Measurements from ENCODE around the gene UBE4B. TPM values are rescaled to one million over a fixed set of nuclear protein-coding genes. Genes with fewer than 3 reads are reported as not detected.

UBE4B gene
- total RNA-seq, 1 donor from 2014 or later: 63.7 TPM

- Mint-ChIP-seq H3K27ac (peak overlapping the region; percentile 25), H3K4me3 (no peak overlapping the region), H3K4me1 (peaks cover 11% of the 10 kb centered on the region), H3K36me3 (peaks cover 27% of the 10 kb centered on the region), H3K9me3 (peaks cover 5% of the 10 kb centered on the region), H3K27me3 (ENCODE audit: low read depth) (no peaks in the 10 kb centered on the region)
- no peak for DNase-seq (ENCODE audit: low spot score in 2 of 2, unreplicated experiment in 2 of 2)
- TF ChIP-seq CTCF (IDR thresholded peaks at IDR 0.05; ENCODE audit: unreplicated experiment): no peak
These were observed 148.4 kb downstream of the UBE4B start for GRCh38 chr1:10181154-10181553.

- Mint-ChIP-seq H3K9me3 (peaks cover 14% of the 10 kb centered on the region), H3K36me3 (peaks cover 29% of the 10 kb centered on the region), H3K4me1 (no peaks in the 10 kb centered on the region), H3K27ac (no peak overlapping the region), H3K4me3 (no peak overlapping the region), H3K27me3 (ENCODE audit: low read depth) (no peaks in the 10 kb centered on the region)
- DNase-seq (ENCODE audit: low spot score in 2 of 2, unreplicated experiment in 2 of 2): no peak
- no peak for TF ChIP-seq CTCF (IDR thresholded peaks at IDR 0.05; ENCODE audit: unreplicated experiment)
These were observed 153.0 kb downstream of the UBE4B start for GRCh38 chr1:10185759-10186158.

GRCh38 chr1:10186331-10187025 is 153.7 kb downstream of the UBE4B start:
- no peak for TF ChIP-seq CTCF (IDR thresholded peaks at IDR 0.05; ENCODE audit: unreplicated experiment)
- Mint-ChIP-seq H3K27ac (no peak overlapping the region), H3K4me3 (no peak overlapping the region), H3K9me3 (peaks cover 14% of the 10 kb centered on the region), H3K4me1 (no peaks in the 10 kb centered on the region), H3K36me3 (peaks cover 23% of the 10 kb centered on the region), H3K27me3 (ENCODE audit: low read depth) (no peaks in the 10 kb centered on the region)
- DNase-seq (ENCODE audit: low spot score in 2 of 2, unreplicated experiment in 2 of 2): no peak

- Mint-ChIP-seq H3K27ac (no peak overlapping the region), H3K27me3 (ENCODE audit: low read depth) (no peaks in the 10 kb centered on the region), H3K4me3 (no peak overlapping the region), H3K9me3 (peaks cover 14% of the 10 kb centered on the region), H3K4me1 (no peaks in the 10 kb centered on the region), H3K36me3 (peaks cover 23% of the 10 kb centered on the region)
- no peak for DNase-seq (ENCODE audit: low spot score in 2 of 2, unreplicated experiment in 2 of 2)
- no peak for TF ChIP-seq CTCF (IDR thresholded peaks at IDR 0.05; ENCODE audit: unreplicated experiment)
These were observed 154.2 kb downstream of the UBE4B start for GRCh38 chr1:10187026-10187334.

- peaks cover 14% of the 10 kb centered on the region for H3K9me3 Mint-ChIP-seq
- H3K27ac Mint-ChIP-seq: no peak overlapping the region
- no peak for DNase-seq (ENCODE audit: low spot score in 2 of 2, unreplicated experiment in 2 of 2)
- H3K4me3 Mint-ChIP-seq: no peak overlapping the region
- no peaks in the 10 kb centered on the region for H3K4me1 Mint-ChIP-seq
- H3K27me3 Mint-ChIP-seq (ENCODE audit: low read depth): no peaks in the 10 kb centered on the region
- H3K36me3 Mint-ChIP-seq: peaks cover 16% of the 10 kb centered on the region
- no peak for TF ChIP-seq CTCF (IDR thresholded peaks at IDR 0.05; ENCODE audit: unreplicated experiment)
These were observed 155.4 kb downstream of the UBE4B start for GRCh38 chr1:10188133-10188650.
